ENCODE data around the gene PHLDA2. TPM values are rescaled to one million over a fixed set of nuclear protein-coding genes. Genes with fewer than 3 reads are reported as not detected.
"Not testable (repeated sequence)": the region's sequence is repeated elsewhere in the genome, so short reads cannot be mapped to it uniquely, and the experiment has no call there.

PHLDA2 gene
- total RNA-seq, 2 donors from 2014 or later: 3.6 to 5.9 TPM

DNA sequence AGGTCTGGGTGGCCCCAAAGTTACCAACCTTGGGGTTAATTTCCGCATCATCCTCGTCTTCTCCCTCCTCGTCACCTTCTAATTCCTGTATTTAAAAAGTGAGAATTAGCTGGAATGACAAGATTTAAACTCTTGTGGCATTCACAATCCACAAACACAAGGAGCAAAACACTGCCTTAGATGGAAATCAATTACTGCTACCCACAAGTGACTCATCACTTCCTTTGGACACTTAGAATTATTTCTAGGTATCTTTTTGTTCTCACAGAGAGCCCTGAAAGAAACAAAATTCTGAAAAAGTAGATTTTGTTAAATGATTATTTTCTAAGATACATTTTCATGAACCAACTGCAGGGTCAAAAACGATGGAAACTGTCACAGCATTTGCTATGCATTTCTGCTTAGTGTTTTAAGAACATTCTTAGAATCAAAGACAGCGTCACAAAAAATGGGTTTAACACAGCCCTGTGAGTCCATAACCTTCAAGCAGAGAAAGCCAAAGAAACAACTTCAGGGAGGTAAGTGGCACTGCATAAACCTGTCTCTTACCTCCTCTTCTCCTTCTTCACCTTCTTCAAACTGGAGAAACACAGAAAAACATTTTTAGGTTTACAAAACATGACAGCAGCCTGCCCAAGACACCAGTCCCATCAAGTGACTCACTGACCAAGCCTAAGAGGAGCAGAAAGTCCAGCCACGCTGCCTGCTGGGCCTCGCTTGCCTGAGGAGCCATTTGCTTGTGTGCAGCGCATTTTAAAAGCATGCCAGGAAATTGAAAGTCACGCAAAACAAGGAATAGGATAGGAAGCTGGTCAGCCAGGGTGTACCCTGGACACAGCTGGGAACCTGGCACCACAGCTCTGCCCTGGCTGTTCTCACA lies 22.3 kb upstream of the PHLDA2 start:
- DNase-seq (ENCODE audit: low spot score in 2 of 2) (no peak), ATAC-seq (no peak)
- H3K9me3 Mint-ChIP-seq: no peaks in the 10 kb centered on the region
- peak overlapping the region; percentile 54 to 76 for H3K27ac Mint-ChIP-seq
- peaks cover 14 to 17% of the 10 kb centered on the region in 2 donors for H3K36me3 Mint-ChIP-seq

DNA sequence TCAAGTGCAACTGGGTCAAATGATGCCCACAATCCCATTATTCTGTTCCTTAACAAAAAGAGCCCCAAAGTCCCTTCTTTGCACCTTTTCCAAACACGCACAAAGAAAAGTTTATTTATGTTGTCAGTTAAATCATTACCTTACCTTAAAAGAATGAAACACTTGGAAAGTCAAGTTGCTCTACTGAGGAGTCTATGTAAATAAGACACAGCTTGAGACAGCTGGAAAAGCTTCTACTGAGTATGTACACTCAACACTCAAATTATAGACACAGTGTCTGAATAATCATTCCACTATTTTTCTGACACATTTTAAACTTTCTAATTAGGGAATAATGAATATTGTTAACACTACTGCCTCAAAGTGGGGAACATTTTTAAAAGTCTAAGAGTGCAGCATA lies 21.6 kb upstream of the PHLDA2 start:
- ATAC-seq (no peak), DNase-seq (ENCODE audit: low spot score in 2 of 2) (no peak)
- Mint-ChIP-seq H3K27ac (peak overlapping the region in 1 of 2 donors; percentile 54), H3K9me3 (no peaks in the 10 kb centered on the region), H3K36me3 (peaks cover 12 to 17% of the 10 kb centered on the region in 2 donors)

DNA sequence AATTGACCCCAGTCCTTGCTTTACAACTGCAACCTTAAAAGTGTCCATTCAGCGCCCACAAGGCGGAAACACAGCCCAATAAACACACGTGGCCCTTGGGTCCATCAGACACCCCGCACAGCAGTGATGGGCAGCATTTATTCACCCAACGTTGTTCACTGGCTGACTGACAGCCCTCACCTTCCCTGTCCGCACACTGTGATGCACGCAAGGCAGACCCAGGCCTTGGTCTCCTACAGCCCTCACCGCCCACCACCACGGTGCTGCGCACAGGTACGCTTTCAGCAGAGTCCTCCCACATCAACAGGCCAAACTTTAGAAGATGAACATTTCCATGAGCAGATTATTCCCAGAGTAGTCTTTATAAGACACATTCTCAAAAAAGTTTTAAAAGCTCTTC lies 20.7 kb upstream of the PHLDA2 start:
- peaks cover 12 to 22% of the 10 kb centered on the region in 2 donors for H3K36me3 Mint-ChIP-seq
- H3K9me3 Mint-ChIP-seq: no peaks in the 10 kb centered on the region
- DNase-seq (ENCODE audit: low spot score in 2 of 2) (no peak), ATAC-seq (no peak)
- H3K27ac Mint-ChIP-seq: peak overlapping the region in 1 of 2 donors; percentile 81

DNA sequence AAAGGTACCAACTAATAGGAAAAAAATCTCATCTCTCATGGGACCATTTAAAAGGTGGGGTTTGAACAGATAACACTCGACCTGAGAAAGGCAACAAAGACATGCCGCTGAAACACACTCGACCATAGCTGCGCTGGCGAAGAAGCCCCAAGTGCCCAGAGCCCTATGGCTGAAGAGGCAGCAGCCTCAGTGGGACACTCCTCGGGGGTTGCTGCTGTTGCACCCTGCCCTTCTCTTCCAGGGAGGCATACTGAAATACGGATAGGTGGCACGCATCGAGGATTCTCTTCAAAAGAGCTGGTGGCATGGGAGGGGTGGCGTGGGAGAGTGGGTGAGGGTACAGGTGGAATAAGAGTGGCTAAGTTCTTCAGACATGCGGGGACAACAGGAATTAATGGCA lies 18.5 kb upstream of the PHLDA2 start:
- H3K36me3 Mint-ChIP-seq: peaks cover 12 to 25% of the 10 kb centered on the region in 2 donors
- DNase-seq (ENCODE audit: low spot score in 2 of 2) (no peak), ATAC-seq (no peak)
- H3K9me3 Mint-ChIP-seq: no peaks in the 10 kb centered on the region
- H3K27ac Mint-ChIP-seq: peak overlapping the region; percentile 7 to 69

DNA sequence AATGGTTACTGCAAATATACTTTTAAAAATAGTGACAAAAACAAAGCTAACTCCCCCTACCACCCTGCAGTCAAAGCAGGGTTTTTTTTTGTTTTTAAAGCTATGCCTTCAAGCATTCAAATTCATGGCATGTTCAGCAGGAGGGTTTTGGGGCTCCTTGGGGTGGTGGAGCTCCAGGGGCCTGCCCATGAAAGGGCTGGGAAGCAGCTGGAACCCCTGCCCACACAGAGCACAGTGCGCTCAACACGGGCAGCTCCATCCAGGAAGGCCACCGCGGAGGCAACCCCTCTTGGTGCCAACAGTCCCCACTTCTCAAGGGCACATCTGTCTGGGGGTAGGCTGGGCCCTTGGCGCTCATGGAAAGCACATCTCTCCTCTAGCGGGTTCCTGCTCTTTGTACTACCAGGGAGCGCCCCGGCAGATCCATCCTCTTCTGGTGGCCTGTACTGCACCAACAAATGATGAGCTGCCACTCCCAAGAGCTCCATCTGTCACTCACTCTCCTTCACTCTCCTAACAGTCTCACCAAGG lies 16.6 kb upstream of the PHLDA2 start:
- peaks cover 8 to 14% of the 10 kb centered on the region in 2 donors for H3K36me3 Mint-ChIP-seq
- ATAC-seq (peak in 1 of 2 donors; percentile 14), DNase-seq (ENCODE audit: low spot score in 2 of 2) (no peak)
- no peaks in the 10 kb centered on the region for H3K9me3 Mint-ChIP-seq
- peak overlapping the region; percentile 63 to 80 for H3K27ac Mint-ChIP-seq

GRCh38 chr11:2945031-2945756 lies 16.0 kb upstream of the PHLDA2 start:
- DNase-seq (ENCODE audit: low spot score in 2 of 2) (peak; percentile 60 to 65), ATAC-seq (peak; percentile 43 to 47)
- Mint-ChIP-seq H3K27ac (peak overlapping the region in 1 of 2 donors; percentile 80), H3K9me3 (no peaks in the 10 kb centered on the region), H3K36me3 (peaks cover 5 to 12% of the 10 kb centered on the region in 2 donors)

DNA sequence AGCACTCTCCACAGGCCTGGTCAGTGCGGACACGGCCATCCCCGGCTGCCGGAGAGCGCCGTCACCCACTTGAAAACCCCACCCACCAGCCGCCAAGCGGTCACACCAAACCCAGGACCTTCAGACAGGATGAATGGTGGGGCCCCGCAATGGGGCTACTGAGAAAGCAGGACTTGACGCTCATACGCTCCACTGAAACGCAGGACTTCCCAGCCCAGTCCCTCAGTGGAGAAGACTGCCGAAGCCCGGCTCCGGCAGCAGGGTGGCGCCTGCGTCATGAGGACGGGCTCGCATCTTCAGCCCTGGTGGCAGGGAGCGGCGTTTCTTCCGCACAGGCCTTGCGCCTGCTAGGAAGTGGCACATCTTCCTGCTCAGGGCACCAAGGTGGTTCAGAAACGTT lies 15.3 kb upstream of the PHLDA2 start:
- DNase-seq (ENCODE audit: low spot score in 2 of 2): peak in 1 of 2 donors; percentile 52
- H3K9me3 Mint-ChIP-seq: peaks cover 0 to 5% of the 10 kb centered on the region in 2 donors
- H3K36me3 Mint-ChIP-seq: peaks cover 4 to 13% of the 10 kb centered on the region in 2 donors
- no peak for ATAC-seq
- peak overlapping the region in 1 of 2 donors; percentile 72 for H3K27ac Mint-ChIP-seq

GRCh38 chr11:2943711-2944118 lies 14.5 kb upstream of the PHLDA2 start:
- Mint-ChIP-seq H3K9me3 (peaks cover 5 to 10% of the 10 kb centered on the region in 2 donors), H3K36me3 (peaks cover 12 to 21% of the 10 kb centered on the region in 2 donors), H3K27ac (peak overlapping the region; percentile 50 to 72)
- DNase-seq (ENCODE audit: low spot score in 2 of 2) (peak in 1 of 2 donors; percentile 56), ATAC-seq (peak in 1 of 2 donors; percentile 3)

DNA sequence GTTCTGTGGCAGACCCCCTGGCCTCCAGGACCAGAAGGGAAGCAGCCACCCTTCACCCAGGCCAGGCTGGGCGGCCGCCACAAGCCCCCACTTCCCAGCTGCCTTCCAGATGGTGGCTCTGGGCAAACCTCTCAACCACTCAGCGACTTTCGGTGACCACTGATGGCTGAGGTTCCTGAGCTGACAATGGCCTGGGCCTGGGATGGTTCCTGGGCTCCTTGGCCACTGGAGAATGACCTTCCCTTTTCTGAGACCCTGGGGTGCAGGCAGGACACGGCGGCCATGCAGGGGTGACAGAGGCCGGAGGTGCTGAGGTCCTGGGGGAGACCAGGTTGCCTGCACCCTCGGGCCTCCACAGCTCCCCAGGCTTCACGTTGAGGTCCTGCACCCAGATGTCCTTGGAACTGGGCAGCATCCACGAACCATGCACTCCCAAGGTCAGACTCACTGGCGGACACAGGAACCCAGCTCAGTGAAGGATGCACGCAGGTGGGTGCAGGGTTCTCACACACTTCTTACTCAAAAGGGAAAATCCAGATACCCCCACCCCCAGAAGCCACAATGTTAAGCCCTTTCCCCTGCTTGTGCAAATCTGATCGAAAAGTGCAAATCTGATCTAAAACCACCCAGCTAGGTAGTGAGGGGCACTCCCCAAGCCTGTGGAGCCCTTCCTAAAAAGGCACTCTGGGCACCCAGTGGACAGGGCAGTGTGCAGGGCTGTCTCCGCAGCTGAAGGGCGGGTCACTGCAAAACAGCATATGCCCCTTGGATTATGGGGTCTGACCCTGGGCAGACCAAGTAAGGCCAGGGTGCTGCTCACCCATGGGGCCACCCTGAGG lies 13.9 kb upstream of the PHLDA2 start:
- DNase-seq (ENCODE audit: low spot score in 2 of 2) (peak in 1 of 2 donors; percentile 54), ATAC-seq (peak in 1 of 2 donors; percentile 1)
- Mint-ChIP-seq H3K27ac (peak overlapping the region; percentile 50 to 72), H3K9me3 (peaks cover 11 to 16% of the 10 kb centered on the region in 2 donors), H3K36me3 (peaks cover 18 to 27% of the 10 kb centered on the region in 2 donors)

DNA sequence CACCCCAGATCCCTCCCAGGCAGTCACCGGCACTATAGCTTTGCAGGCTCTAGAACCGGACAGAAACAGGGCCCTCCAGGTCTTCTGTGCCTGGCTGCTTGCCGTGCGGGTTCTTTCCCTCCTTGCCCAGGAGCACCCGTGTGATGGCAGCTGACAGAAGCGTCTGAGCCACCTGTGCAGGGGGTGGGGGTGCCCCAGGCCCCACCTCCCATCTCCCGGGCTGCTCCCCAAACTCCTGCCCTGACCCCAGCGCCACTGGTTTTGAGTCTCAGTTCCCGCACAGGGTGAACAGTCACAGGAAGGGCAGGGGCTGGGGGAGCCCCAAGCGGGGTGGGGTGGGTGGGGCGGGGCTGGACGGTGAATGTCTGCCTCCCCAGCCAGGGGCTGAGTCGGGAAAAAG lies 13.2 kb upstream of the PHLDA2 start:
- H3K36me3 Mint-ChIP-seq: peaks cover 25 to 33% of the 10 kb centered on the region in 2 donors
- H3K27ac Mint-ChIP-seq: peak overlapping the region in 1 of 2 donors; percentile 84
- DNase-seq (ENCODE audit: low spot score in 2 of 2): peak in 1 of 2 donors; percentile 54
- no peak for ATAC-seq
- H3K9me3 Mint-ChIP-seq: peaks cover 17 to 22% of the 10 kb centered on the region in 2 donors

DNA sequence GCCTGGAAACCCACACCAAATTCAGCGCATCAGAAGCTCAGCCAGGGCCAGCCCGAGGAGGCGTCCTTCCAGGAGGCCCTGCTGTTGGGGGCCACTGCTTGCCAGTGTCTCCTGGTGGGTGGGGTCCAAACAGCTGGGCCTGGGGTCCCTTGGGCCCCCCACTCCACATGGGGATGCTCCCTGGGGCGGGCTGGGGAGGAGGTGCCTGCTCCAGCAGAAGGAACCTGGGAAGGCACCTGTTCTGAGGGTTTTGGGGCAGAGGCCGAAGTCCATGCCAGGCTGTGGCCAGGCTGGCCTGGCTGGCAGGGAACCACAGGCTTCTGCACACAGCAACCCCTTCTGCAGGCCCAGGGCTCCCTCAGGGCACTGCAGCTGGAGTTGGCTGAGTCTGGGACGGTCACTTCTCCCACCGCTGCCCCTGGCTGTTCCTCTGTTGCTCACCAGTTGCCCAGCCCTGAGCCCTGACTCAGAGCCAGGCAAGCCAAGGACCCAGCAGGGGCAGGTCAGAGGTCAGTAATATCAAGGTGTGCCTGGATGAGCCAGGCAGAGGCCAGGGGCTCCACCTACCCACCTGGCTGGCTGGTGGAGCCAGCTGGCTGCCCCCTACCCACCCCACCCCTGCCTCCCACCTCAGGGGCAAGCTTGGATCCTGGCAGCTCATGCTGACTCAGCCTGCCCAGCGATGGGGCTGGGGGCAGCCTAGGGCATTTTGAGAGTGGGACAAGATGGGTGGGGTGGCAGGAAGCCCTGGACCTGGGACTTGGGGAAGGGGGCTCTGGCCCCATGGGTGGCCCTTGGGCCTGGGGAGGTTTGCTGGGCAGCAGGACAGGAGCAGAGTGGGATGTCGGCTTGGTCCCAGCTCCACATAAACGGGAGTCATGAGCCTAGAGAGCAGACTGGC lies 12.0 kb upstream of the PHLDA2 start:
- Mint-ChIP-seq H3K27ac (peak overlapping the region; percentile 22 to 84), H3K36me3 (peaks cover 30 to 37% of the 10 kb centered on the region in 2 donors), H3K9me3 (peaks cover 20 to 28% of the 10 kb centered on the region in 2 donors)
- ATAC-seq (peak; percentile 7 to 23), DNase-seq (ENCODE audit: low spot score in 2 of 2) (peak in 1 of 2 donors; percentile 59)

DNA sequence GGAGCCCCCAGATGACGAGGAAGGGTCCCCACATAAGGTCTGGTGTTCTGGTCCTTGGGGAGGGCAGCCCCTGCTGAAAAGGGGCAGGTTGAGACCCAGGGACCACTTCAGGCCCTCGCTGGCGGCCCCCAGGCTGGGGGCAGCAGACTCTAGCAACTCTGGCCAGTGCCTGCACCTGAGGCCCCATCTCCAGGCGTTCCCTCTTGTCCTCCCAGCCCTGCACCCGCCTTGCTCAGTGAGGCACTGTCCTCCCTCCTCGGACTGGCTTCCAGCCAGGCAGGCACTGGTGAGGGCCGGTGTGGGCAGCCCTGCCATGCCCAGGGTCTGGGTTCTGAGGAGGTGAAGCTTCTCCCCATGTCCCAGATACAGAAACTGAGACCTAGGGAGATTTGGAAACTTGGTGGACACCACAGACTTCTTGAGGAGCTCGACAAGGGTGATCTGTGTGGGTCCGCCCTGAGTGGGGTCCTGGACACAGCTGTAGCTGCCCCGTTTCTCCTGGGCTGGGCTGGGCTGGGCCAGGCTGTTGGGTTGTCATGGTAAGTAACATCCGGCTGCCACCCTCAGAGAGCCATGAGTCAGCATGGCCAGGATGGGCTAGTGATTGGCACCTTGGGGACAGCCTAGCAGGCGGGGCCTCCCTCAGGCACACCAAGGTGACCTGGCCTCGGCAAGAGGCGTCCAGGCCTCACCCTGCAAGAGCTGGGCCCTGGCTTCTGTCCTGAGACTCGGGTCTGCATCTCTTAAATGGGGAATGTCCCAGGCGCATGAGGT lies 11.1 kb upstream of the PHLDA2 start:
- peak overlapping the region; percentile 78 to 84 for H3K27ac Mint-ChIP-seq
- H3K36me3 Mint-ChIP-seq: peaks cover 30 to 36% of the 10 kb centered on the region in 2 donors
- DNase-seq (ENCODE audit: low spot score in 2 of 2): peak in 1 of 2 donors; percentile 77
- ATAC-seq: peak; percentile 53 to 89
- peaks cover 20 to 28% of the 10 kb centered on the region in 2 donors for H3K9me3 Mint-ChIP-seq

GRCh38 chr11:2938458-2939418 lies 9.5 kb upstream of the PHLDA2 start:
- not testable (repeated sequence) for ATAC-seq
- Mint-ChIP-seq H3K27ac (peak overlapping the region; percentile 78 to 84), H3K9me3 (peaks cover 20 to 28% of the 10 kb centered on the region in 2 donors), H3K36me3 (peaks cover 29 to 30% of the 10 kb centered on the region in 2 donors)
- DNase-seq (ENCODE audit: low spot score in 2 of 2): peak in 1 of 2 donors; percentile 44

Measured in activated naive CD4-positive, alpha-beta T cell treated with anti-CD3 and anti-CD28 coated beads, Interleukin-2, amount 50 U/mL, for 72 hours (primary cell).